H1 (cell line): ENCODE results near the gene ECEL1.

Experiments used
- CHD2 ChIP-seq: IDR thresholded peaks from 2 replicates; pipeline ENCODE4 v1.6.1; 2012; ENCODE audit warnings: low read length, improper control_type of control experiment
- CTCF ChIP-seq, 3 experiments: IDR thresholded peaks; 1 replicate in 2 of 3; 2 replicates in 1 of 3; pipeline versions ENCODE4 v1.5.1 to v1.6.1; 2011; ENCODE audit warnings: low read length in 3 of 3, mild to moderate bottlenecking in 3 of 3, inconsistent platforms in 2 of 3, low read depth in 1 of 3, moderate library complexity in 1 of 3; ENCODE audit not compliant: insufficient read depth in 1 of 3; ENCODE audit errors: control extremely low read depth in 1 of 3
- EP300 ChIP-seq, 2 experiments: IDR thresholded peaks; 1 replicate in 1 of 2; 2 replicates in 1 of 2; pipeline ENCODE4 v1.6.1; 2011 to 2012; ENCODE audit warnings: low read depth in 2 of 2, low read length in 2 of 2, mild to moderate bottlenecking in 2 of 2, borderline replicate concordance in 1 of 2, inconsistent platforms in 1 of 2, moderate library complexity in 1 of 2
- GABPA ChIP-seq: IDR thresholded peaks from 2 replicates; pipeline ENCODE4 v1.6.1; 2011; ENCODE audit warnings: mild to moderate bottlenecking, low read length, moderate library complexity, borderline replicate concordance; ENCODE audit not compliant: insufficient read depth
- HDAC6 ChIP-seq: IDR thresholded peaks from one replicate; pipeline ENCODE4 v1.7.1; 2012; ENCODE audit warnings: low read depth, mild to moderate bottlenecking, inconsistent platforms, low read length, moderate library complexity
- JUN ChIP-seq: IDR thresholded peaks from 2 replicates; pipeline ENCODE4 v1.6.1; 2011; ENCODE audit warnings: low read depth, mild to moderate bottlenecking, improper control_type of control experiment, low read length
- MAX ChIP-seq: IDR thresholded peaks from 2 replicates; pipeline ENCODE4 v1.6.1; 2012; ENCODE audit warnings: inconsistent platforms
- POU5F1 ChIP-seq: IDR thresholded peaks from 2 replicates; pipeline ENCODE4 v1.6.1; 2011; ENCODE audit warnings: low read depth, mild to moderate bottlenecking, low read length, moderate library complexity
- SP1 ChIP-seq: IDR thresholded peaks from 2 replicates; pipeline ENCODE4 v1.6.1; 2011; ENCODE audit warnings: low read depth, low read length
- ZNF274 ChIP-seq: IDR thresholded peaks from 2 replicates; pipeline ENCODE4 v1.7.0; 2012; ENCODE audit warnings: low read length, borderline replicate concordance; ENCODE audit errors: extremely low read depth

GRCh38 chr2:232501794-232502390 lies 14.3 kb upstream of the ECEL1 start:
- TF ChIP-seq CTCF (IDR thresholded peaks at IDR 0.05; ENCODE audit: control extremely low read depth in 1 of 3, insufficient read depth in 1 of 3, low read depth in 1 of 3, low read length in 3 of 3) (no peak), JUN (no peak), CHD2 (no peak), HDAC6 (no peak), EP300 (IDR thresholded peaks at IDR 0.05; ENCODE audit: borderline replicate concordance in 1 of 2, low read depth in 2 of 2, low read length in 2 of 2) (no peak), MAX (no peak), SP1 (no peak), ZNF274 (no peak), POU5F1 (no peak), GABPA (no peak)
